ENCODE results near the gene PTPRH. TPM values are rescaled to one million over a fixed set of nuclear protein-coding genes. Genes with fewer than 3 reads are reported as not detected.

PTPRH gene
- polyA plus RNA-seq, 1 of the 3 experiments (the other 2 are of a cell fraction) = 1.1 TPM

- ChIA-PET POLR2A (interaction anchor here (0.9 to 1.1 kb wide), 2 partner anchors 98 to 247 kb away, joined by 3 read pairs; partner anchors contain the start of genes PPP6R1 and UBE2S), CTCF (interaction anchor here (0.7 to 3.8 kb wide), 32 partner anchors 8 to 471 kb away, joined by 3 to 116 read pairs (median 4); partner anchors contain the start of genes PPP1R12C, PPP6R1 and SYT5)
- H3K36me3 ChIP-seq (replicated peaks in 1 of 2; ENCODE audit: control insufficient read depth in 1 of 2, insufficient read depth in 2 of 2, low read length in 1 of 2) = no peaks in the 10 kb centered on the region
- no peaks in the 10 kb centered on the region for H4K20me1 ChIP-seq (ENCODE audit: insufficient read depth)
- no peak for TF ChIP-seq TAF1 (IDR thresholded peaks at IDR 0.05; ENCODE audit: borderline replicate concordance, low read depth, low read length)
- no peak overlapping the region for H2AFZ ChIP-seq (ENCODE audit: low read depth)
- H3K4me2 ChIP-seq = no peak overlapping the region
- H3K9me3 ChIP-seq = no peaks in the 10 kb centered on the region
- WGBS (ENCODE audit: low lambda C conversion rate) = 0% methylated on average over 2 of the region's 32 CpGs
- H3K79me2 ChIP-seq (ENCODE audit: insufficient read depth) = no peaks in the 10 kb centered on the region
- DNase-seq = no peak
- no peak overlapping the region for H3K4me3 ChIP-seq (ENCODE audit: low read depth in 2 of 2, low read length in 1 of 2)
- no peak overlapping the region for H3K9ac ChIP-seq
- peaks cover 7% of the 10 kb centered on the region for H3F3A ChIP-seq (replicated peaks; ENCODE audit: insufficient read depth)
- peaks cover 21% of the 10 kb centered on the region for H3K27me3 ChIP-seq (ENCODE audit: insufficient read depth)
- H3K9me2 ChIP-seq = no peaks in the 10 kb centered on the region
- peaks cover 0 to 12% of the 10 kb centered on the region in 2 experiments; a peak in 1 of 4 replicates for H3K4me1 ChIP-seq (ENCODE audit: control insufficient read depth in 1 of 2, insufficient read depth in 2 of 2, low read depth in 1 of 2, low read length in 1 of 2)
- no peak overlapping the region for H3K27ac ChIP-seq (ENCODE audit: low read depth in 2 of 2, low read length in 1 of 2)
Measured at GRCh38 chr19:55160986-55161365, 48.3 kb downstream of the PTPRH start.

DNA sequence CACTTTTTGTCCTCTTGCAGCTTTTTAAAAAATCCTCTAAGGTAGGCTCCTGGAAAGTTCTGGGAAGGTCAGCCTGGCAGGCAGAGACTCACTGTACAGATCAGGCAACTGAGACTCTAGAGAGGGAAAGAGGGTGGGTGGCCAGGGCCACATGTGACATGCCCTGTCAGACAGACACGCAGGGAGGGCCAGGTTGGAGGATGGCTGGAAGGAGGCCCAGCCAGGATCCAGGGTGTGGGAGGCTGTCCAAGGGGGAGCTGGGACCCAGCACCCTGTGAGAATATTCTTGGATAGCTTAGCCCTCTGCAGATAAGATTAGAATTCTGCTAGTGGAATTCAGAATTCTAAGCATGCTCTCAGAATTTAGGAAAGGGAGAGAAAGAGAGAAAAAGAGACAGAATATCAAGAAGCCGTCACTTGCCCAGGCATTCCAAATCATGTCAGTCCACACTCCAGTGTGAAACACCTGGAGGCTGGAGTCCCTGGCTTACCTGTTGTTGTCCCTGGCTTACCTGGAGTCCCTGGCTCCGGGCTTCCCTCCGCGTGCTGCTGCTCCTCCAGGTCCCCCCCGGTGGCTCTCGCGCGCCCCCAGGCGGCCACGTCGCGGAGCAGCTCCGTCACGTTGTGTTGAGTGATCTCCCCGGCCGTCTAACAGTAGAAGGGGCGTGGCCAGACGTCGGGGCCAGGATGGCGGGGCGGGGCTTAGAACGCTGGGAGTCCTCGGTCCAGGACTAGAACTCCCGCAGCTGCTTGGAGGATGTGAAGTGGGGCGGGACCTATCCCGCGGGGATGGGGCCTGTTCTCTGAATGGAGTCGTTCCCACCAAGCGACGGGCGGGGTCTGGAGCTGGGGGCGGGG lies 48.9 kb downstream of the PTPRH start:
- H3F3A ChIP-seq (replicated peaks; ENCODE audit: insufficient read depth) = peaks cover 7% of the 10 kb centered on the region
- no peaks in the 10 kb centered on the region for H3K9me2 ChIP-seq
- H3K9me3 ChIP-seq = no peaks in the 10 kb centered on the region
- no peaks in the 10 kb centered on the region for H3K79me2 ChIP-seq (ENCODE audit: insufficient read depth)
- peaks cover 0 to 10% of the 10 kb centered on the region in 2 experiments; a peak in 1 of 4 replicates for H3K4me1 ChIP-seq (ENCODE audit: control insufficient read depth in 1 of 2, insufficient read depth in 2 of 2, low read depth in 1 of 2, low read length in 1 of 2)
- peak overlapping the region in 1 of 2 experiments; percentile 52; a peak in 1 of 4 replicates for H3K4me3 ChIP-seq (ENCODE audit: low read depth in 2 of 2, low read length in 1 of 2)
- POLR2A ChIA-PET = interaction anchor here (0.6 to 1.1 kb wide), 4 partner anchors 20 to 1166 kb away, joined by 3 to 4 read pairs (median 3); partner anchors contain the start of genes PPP6R1 and UBE2S
- no peaks in the 10 kb centered on the region for H4K20me1 ChIP-seq (ENCODE audit: insufficient read depth)
- WGBS (ENCODE audit: low lambda C conversion rate) = 10% methylated on average over 18 of the region's 33 CpGs
- CTCF ChIA-PET = interaction anchor here (0.7 to 3.8 kb wide), 39 partner anchors 9 to 978 kb away, joined by 3 to 116 read pairs (median 4); partner anchors contain the start of genes PPP1R12C, PPP6R1 and SYT5
- peaks cover 21% of the 10 kb centered on the region for H3K27me3 ChIP-seq (ENCODE audit: insufficient read depth)
- no peaks in the 10 kb centered on the region for H3K36me3 ChIP-seq (replicated peaks in 1 of 2; ENCODE audit: control insufficient read depth in 1 of 2, insufficient read depth in 2 of 2, low read length in 1 of 2)
- TF ChIP-seq MXI1 (IDR thresholded peaks at IDR 0.05; ENCODE audit: low read depth, low read length) (peak; percentile 63; the same call in 1 of the 2 replicates), SMC3 (IDR thresholded peaks at IDR 0.05; ENCODE audit: low read depth, low read length) (peak; percentile 56), FOXM1 (IDR thresholded peaks at IDR 0.05; ENCODE audit: low read depth) (no peak), MAX (IDR thresholded peaks at IDR 0.05; ENCODE audit: low read depth) (peak; percentile 73), RAD21 (IDR thresholded peaks at IDR 0.05; ENCODE audit: low read length) (peak; percentile 71)
- TF ChIP-seq, protein P1, sequence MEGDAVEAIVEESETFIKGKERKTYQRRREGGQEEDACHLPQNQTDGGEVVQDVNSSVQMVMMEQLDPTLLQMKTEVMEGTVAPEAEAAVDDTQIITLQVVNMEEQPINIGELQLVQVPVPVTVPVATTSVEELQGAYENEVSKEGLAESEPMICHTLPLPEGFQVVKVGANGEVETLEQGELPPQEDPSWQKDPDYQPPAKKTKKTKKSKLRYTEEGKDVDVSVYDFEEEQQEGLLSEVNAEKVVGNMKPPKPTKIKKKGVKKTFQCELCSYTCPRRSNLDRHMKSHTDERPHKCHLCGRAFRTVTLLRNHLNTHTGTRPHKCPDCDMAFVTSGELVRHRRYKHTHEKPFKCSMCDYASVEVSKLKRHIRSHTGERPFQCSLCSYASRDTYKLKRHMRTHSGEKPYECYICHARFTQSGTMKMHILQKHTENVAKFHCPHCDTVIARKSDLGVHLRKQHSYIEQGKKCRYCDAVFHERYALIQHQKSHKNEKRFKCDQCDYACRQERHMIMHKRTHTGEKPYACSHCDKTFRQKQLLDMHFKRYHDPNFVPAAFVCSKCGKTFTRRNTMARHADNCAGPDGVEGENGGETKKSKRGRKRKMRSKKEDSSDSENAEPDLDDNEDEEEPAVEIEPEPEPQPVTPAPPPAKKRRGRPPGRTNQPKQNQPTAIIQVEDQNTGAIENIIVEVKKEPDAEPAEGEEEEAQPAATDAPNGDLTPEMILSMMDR (IDR thresholded peaks at IDR 0.05) = peak; percentile 90
- peak; percentile 98 for DNase-seq
- no peak overlapping the region for H2AFZ ChIP-seq (ENCODE audit: low read depth)
- H3K27ac ChIP-seq (ENCODE audit: low read depth in 2 of 2, low read length in 1 of 2) = no peak overlapping the region
- no peak overlapping the region for H3K4me2 ChIP-seq
- H3K9ac ChIP-seq = no peak overlapping the region

Measured in SK-N-SH (cell line).